ENCODE results near the gene CC2D2A. TPM values are rescaled to one million over a fixed set of nuclear protein-coding genes. Genes with fewer than 3 reads are reported as not detected.

CC2D2A gene
- 7.8 and 22.3 TPM in 2 replicates for total RNA-seq

- peak; percentile 84 for DNase-seq (ENCODE audit: low read depth)
Measured at GRCh38 chr4:15469402-15470127, at the start of gene CC2D2A. CC2D2A (plus strand) TSS chr4:15469882; CDS start chr4:15475933, 6,051 bp downstream.

DNA sequence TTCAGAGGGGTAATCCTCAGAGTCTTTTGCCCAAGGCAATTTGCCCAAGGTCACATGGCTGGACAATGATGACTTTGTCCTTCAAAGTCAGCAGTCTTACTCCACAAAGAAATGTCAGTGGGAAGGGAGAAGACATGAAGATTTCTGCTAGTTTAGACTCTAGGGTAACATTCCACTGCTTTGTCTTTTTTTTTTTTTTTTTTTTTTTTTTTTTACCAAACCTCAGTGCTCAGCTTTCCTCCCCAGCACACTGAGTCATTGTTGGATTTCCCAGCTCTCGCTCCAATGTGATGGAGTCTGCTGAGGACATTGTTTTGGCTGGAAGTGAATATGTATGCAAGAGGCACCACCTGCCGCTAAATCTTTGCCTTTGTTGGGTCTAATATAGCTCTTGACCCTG, 49.0 kb upstream of the CC2D2A start:
- peak; percentile 68 for DNase-seq (ENCODE audit: low read depth)

- DNase-seq (ENCODE audit: low read depth), result peak; percentile 13
Measured at GRCh38 chr4:15423285-15423711, 46.4 kb upstream of the CC2D2A start.

- no peak for DNase-seq (ENCODE audit: low read depth)
Measured at GRCh38 chr4:15425520-15425919, 44.2 kb upstream of the CC2D2A start.

- no peak for DNase-seq (ENCODE audit: low read depth)
Measured at GRCh38 chr4:15427161-15427560, 42.5 kb upstream of the CC2D2A start.

DNA sequence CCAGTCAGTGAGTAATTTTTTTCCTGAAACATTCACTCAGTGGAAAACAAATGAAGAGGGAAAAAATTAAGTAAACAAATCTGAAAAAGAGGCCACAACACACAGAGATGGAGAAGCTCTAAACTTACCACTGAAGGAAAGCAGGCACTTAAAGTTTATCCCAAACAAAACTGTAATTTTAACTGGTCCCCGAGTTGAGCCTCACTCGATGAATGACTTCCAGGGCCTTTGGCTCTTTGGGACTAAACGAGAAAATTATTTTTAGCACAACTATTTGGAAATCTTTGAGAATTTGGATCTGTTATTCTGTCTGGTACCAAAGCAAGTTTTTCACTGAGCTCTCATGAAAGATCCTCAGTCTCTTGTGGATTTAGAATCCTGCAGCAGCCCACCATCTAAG, 42.0 kb upstream of the CC2D2A start, which contains the start of gene C1QTNF7:
C1QTNF7 (plus strand) TSS at position 333 of the 400 bp plus-strand sequence. CDS start 7,711 bp downstream, outside the sequence.
- no peak for DNase-seq (ENCODE audit: low read depth)

DNA sequence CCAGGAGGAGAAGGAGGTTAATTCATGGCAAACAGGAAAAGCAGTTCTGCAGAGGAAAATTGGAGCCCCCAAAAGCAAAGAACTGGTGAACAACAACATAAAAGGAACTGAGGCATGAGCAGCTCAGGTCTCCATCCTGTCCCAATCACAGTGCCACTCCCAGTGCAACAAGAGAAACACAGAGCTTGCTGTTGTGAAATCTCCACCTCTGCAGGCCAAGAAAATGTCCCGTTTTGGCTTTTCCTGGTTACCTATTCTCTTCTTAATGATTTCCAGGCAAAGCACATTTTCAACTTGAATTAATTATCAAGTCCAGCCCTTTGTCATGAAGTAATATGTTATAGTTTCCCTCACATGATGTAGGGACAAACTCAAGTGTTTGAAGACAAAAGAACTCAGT, 41.1 kb upstream of the CC2D2A start:
- DNase-seq (ENCODE audit: low read depth), result peak; percentile 71

DNA sequence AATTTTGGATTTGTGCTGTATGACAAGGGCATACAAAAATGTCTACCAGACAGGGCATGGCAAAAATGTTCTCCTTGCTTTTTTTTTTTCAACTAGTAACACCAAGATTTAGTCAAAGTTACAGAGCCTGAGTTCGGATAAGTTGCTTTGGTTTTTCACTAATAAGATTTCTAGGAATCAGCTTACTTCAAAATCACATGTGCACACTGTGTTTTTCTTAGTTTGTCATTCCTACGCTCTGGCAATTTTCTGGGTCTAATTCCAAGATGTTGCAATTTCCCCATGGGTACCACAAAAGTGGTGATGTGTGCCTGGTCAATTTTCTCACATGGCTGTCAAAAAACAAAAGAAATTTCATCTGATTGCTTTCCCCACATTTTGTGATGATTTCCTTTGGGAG, 35.6 kb upstream of the CC2D2A start:
- peak; percentile 65 for DNase-seq (ENCODE audit: low read depth)

GRCh38 chr4:15434676-15435075, 35.0 kb upstream of the CC2D2A start:
- DNase-seq (ENCODE audit: low read depth), result no peak

- peak; percentile 61 for DNase-seq (ENCODE audit: low read depth)
Measured at GRCh38 chr4:15436513-15436912, 33.2 kb upstream of the CC2D2A start.

DNA sequence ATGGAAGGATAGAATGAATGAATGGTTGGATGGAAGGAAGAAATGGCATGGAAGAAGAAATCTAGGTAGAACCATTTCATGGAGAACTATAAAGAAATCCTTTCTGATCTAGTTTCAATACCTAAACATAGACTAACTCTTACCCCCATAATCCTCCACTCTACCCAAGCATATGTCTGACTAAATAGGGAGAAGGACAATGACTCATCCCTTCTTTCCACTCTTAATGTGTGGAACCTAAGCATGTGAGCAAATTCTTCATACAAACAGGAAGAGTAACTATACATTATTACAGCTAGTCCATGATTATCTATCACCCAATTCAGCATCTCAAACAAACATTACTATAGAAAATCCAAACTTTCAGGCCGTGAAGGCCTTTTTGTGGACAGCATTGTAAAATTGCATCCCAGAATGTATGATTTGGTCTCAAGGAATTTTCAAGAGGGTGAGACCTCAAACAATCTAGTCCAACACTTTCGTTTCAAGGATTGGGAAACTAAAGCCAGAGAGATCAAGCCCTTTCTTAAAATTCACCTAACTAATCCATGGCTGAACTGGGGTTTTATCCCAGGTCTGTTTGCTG, 30.6 kb upstream of the CC2D2A start:
- no peak for DNase-seq (ENCODE audit: low read depth)

- DNase-seq (ENCODE audit: low read depth), result no peak
Measured at GRCh38 chr4:15443371-15444160, 26.1 kb upstream of the CC2D2A start.

GRCh38 chr4:15444276-15444675, 25.4 kb upstream of the CC2D2A start:
- no peak for DNase-seq (ENCODE audit: low read depth)

DNA sequence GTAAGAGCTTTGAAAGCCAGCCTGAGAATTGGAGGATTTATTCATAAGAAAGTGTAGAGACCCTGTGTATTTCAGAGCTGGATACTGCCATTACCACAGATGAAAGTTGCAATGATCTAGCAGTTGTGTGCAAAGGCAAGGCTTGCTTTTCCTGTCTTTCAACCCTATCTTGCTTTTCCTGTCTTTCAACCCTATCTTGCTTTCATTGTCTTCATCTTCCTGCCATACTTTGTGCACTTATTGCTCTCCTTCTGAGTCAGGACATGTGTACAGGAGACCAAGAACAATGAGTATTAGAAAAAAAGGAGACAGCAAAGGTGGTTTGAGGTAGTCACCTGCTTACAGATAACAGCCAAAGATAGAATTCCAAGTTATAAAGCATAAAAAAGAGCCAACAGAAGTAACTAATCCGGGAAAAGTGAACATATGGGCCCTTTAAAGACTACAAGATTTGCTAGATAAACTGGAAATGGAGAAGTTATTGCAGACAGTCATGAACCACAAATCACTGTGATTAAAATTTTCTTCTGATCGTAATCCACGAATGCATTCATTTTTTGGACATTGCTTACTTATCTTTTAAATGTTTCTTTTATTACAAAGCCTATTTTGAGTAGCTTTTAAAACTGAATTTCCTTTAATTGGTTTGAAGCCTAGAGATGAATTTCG, 24.7 kb upstream of the CC2D2A start:
- no peak for DNase-seq (ENCODE audit: low read depth)

DNA sequence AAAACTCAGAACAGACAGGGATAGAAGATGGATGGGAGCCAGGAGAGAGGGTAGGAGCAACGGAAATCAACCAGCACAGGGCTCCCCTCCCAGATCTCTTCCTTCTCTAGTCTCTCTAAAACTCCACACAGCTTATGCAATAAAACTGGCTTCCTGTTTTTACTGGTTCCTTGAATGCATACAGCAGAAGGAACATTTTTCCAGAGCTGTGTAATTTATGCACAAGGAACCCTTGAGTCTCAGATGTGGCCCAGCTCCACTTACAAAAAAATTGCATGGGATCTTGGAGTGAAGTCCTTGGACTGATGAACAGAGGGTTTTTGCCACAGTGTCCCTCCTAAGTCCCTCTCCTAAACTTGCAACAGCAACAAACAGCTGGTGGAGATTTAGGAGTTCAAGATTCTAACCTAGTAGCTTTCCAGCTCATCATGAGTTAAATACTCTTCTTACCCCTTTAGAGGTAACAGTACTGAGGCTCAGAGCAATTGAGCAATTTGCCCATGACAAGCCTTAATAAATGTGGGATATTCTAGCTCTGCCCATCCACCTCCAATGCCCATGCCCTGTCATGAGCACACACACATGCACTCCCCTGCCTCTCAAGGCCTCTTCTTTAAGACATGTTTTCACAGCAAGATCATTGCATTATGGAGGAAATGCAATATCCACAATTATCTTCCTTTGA, 18.4 kb upstream of the CC2D2A start:
- DNase-seq (ENCODE audit: low read depth), result peak; percentile 31

GRCh38 chr4:15451866-15452765, 17.6 kb upstream of the CC2D2A start:
- DNase-seq (ENCODE audit: low read depth), result peak; percentile 87

DNA sequence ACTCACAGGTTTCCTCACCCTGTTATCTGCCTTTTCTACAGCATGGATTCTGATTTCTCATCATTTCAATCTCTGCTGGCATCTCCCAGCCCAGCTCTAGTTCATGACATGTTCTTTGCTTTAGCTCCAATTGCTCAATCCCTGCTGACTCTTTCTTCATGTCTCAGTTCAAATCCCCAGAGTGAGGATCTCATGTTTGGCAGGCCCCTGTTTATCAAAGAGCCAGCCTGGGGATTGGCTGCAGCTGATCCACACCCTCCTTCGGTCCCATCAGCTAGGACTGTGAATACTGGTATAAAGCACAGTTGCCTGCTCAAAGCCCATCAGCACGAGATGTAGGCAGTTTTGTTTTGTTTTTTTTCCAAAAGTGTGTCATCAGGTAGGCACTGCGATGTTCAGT, 14.4 kb upstream of the CC2D2A start:
- DNase-seq (ENCODE audit: low read depth), result no peak

DNA sequence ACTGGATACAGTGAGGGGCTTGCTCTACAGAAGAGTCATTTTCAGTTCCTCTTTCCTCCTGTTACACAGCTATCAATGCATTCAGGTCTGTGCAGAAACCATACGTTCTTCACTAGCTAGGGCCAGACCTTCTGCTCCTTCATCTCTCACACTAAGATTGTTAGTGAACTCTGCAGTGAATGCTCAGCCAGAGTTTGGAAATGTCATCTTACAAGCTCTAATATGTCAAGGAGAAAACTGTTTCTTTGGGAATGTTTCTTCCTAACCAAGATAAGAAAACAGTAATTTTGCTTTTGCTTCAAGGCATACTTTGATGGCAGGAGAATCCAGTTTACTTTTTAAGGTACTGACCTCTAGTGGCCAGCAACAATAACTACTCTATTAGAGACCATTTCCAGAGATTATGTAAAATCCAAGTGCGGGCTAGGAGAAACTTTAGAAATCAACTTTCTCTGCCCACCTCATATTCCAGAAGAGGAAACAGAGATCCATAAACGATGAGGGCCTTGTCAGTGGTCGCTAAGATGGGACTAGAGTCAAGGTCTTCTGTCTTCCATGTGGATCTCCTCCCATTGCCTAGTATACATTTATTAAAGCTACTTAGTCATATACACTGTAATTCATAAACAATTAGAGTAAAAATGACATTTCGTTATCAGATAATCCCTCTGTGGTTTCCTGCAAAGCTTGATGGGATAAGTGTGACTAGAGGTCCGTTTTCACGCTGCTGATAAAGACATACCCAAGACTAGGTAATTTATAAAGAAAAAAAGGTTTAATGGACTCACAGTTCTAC, 12.1 kb upstream of the CC2D2A start:
- DNase-seq (ENCODE audit: low read depth), result peak; percentile 67

- DNase-seq (ENCODE audit: low read depth), result no peak
Measured at GRCh38 chr4:15458616-15459015, 11.1 kb upstream of the CC2D2A start.

DNA sequence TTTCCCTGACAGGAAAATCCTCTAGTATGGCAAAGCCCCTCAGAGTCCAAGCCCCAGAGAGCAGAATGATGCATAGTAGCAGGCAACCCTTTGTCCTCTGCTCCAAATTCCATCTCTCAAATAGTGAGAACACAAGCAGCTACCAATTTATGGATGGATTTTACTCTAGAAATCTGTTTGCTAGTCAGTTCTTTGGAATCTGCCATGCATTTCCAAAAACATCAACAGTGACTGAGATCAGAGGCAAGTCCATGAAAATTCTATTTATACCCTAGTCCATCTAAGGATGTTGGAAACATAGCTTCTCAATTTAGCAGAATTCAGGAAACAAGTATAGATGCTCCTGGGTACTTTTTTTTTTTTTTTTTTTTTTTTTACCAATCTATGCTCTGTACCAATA, 10.0 kb upstream of the CC2D2A start:
- no peak for DNase-seq (ENCODE audit: low read depth)
